ENCODE data around the gene SRP68.

DNA sequence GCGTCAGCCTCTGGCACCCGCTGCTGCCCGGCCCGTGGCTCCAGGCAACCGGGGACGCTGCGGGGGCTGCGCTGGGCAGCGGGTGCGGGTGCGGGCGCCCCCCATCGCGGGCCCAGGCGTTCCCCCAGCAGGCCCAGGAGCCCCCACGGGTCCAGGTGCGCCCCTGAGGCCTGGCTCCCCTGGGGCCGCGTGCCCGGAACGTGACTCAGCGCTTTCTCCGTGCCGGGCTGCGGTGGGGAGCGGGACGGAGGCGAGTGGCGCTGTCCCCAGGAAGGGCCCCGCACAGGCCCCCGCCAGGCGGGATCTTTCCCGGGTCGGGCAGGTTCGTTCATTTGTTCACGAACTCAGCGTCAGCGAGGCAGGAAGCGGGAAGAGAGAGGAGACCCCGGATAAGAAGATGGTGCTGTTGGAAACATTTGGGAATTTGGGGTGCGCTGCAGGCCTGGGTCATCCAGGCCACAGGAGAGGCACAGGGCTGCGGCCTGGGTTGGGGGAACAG lies 49.7 kb upstream of the SRP68 start:
- TF ChIP-seq, protein P1, sequence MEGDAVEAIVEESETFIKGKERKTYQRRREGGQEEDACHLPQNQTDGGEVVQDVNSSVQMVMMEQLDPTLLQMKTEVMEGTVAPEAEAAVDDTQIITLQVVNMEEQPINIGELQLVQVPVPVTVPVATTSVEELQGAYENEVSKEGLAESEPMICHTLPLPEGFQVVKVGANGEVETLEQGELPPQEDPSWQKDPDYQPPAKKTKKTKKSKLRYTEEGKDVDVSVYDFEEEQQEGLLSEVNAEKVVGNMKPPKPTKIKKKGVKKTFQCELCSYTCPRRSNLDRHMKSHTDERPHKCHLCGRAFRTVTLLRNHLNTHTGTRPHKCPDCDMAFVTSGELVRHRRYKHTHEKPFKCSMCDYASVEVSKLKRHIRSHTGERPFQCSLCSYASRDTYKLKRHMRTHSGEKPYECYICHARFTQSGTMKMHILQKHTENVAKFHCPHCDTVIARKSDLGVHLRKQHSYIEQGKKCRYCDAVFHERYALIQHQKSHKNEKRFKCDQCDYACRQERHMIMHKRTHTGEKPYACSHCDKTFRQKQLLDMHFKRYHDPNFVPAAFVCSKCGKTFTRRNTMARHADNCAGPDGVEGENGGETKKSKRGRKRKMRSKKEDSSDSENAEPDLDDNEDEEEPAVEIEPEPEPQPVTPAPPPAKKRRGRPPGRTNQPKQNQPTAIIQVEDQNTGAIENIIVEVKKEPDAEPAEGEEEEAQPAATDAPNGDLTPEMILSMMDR (IDR thresholded peaks at IDR 0.05): no peak
- TF ChIP-seq EZH2 (IDR thresholded peaks at IDR 0.05) (no peak), EZH2phosphoT487 (IDR thresholded peaks at IDR 0.05) (no peak)

Measured in neural progenitor cell (in vitro differentiated cells).